ENCODE measurements around the gene SECISBP2L.
A peak's percentile ranks its signal among the peaks of the same experiment; 100 is the strongest.

SECISBP2L gene

GRCh38 chr15:48939648-48940047 is 106.6 kb downstream of the SECISBP2L start:
- DNase-seq, result peak; percentile 95
- in situ Hi-C loops (cut with HindIII; ENCODE audit: low pct_ligation_motif_present, low sequenced_read_pairs), result no loop called here

More at GRCh38 chr15:48939648-48940047, 106.6 kb downstream of the SECISBP2L start:
- no peaks in the 10 kb centered on the region for H3K36me3 ChIP-seq (replicated peaks)
- no peak overlapping the region for H3K4me3 ChIP-seq (ENCODE audit: low read depth, low read length)
- H3K27ac ChIP-seq, result peak overlapping the region; percentile 96
- H3K27me3 ChIP-seq (replicated peaks), result no peaks in the 10 kb centered on the region
- no peak for TF ChIP-seq CTCF (IDR thresholded peaks at IDR 0.05; ENCODE audit: low read depth, low read length, missing control alignments)
